Trophoblast cell (in vitro differentiated cells and primary cell): Measurements from ENCODE around the gene MBOAT1.
A peak's percentile ranks its signal among the peaks of the same experiment; 100 is the strongest.

Source experiments
- DNase-seq, 2 donors: peaks; one replicate each; pipeline ENCODE4 v3.0.0-alpha.2; 2016
- H2AFZ ChIP-seq: 2 replicates; pipeline ENCODE4 v1.6.1; 2013; ENCODE audit warnings: low read length, moderate library complexity, mild to moderate bottlenecking; ENCODE audit not compliant: insufficient read depth, poor library complexity
- H2AK5ac ChIP-seq: 2 replicates; pipeline ENCODE4 v1.6.1; 2013; ENCODE audit warnings: mild to moderate bottlenecking, low read length
- H2BK120ac ChIP-seq: 2 replicates; pipeline ENCODE4 v1.6.1; 2013; ENCODE audit warnings: low read length, mild to moderate bottlenecking, moderate library complexity; ENCODE audit not compliant: insufficient read depth, poor library complexity
- H2BK12ac ChIP-seq: 2 replicates; pipeline ENCODE4 v1.6.1; 2013; ENCODE audit warnings: mild to moderate bottlenecking, low read length, moderate library complexity
- H2BK5ac ChIP-seq: 2 replicates; pipeline ENCODE4 v1.6.1; 2013; ENCODE audit warnings: low read length, low read depth, moderate library complexity, mild to moderate bottlenecking; ENCODE audit not compliant: poor library complexity
- H3K14ac ChIP-seq: 2 replicates; pipeline ENCODE4 v1.6.1; 2013; ENCODE audit warnings: mild to moderate bottlenecking, low read length
- H3K18ac ChIP-seq: 2 replicates; pipeline ENCODE4 v1.6.1; 2013; ENCODE audit warnings: mild to moderate bottlenecking, low read length
- H3K23ac ChIP-seq: 2 replicates; pipeline ENCODE4 v1.6.1; 2013; ENCODE audit warnings: low read length
- H3K27ac ChIP-seq: 2 replicates; pipeline ENCODE4 v1.5.1; 2013; ENCODE audit warnings: low read depth, mild to moderate bottlenecking, inconsistent platforms, low read length, moderate library complexity
- H3K27me3 ChIP-seq: 2 replicates; pipeline ENCODE4 v1.6.1; 2013; ENCODE audit warnings: inconsistent platforms, mild to moderate bottlenecking, low read length, moderate library complexity; ENCODE audit not compliant: insufficient read depth
- H3K36me3 ChIP-seq, 2 experiments: 1 replicate in 1 of 2; 2 replicates in 1 of 2; pipeline ENCODE4 v1.6.1; 2013; ENCODE audit warnings: low read length in 2 of 2, mild to moderate bottlenecking in 2 of 2, moderate library complexity in 1 of 2; ENCODE audit not compliant: insufficient read depth in 2 of 2, control insufficient read depth in 1 of 2
- H3K4ac ChIP-seq: 2 replicates; pipeline ENCODE4 v1.6.1; 2013; ENCODE audit warnings: low read depth, mild to moderate bottlenecking, low read length, moderate library complexity
- H3K4me1 ChIP-seq, 2 experiments: 1 replicate in 1 of 2; 2 replicates in 1 of 2; pipeline ENCODE4 v1.6.1; 2013; ENCODE audit warnings: low read length in 2 of 2, mild to moderate bottlenecking in 2 of 2, moderate library complexity in 1 of 2; ENCODE audit not compliant: insufficient read depth in 2 of 2, control insufficient read depth in 1 of 2
- H3K4me2 ChIP-seq: 2 replicates; pipeline ENCODE4 v1.6.1; 2013; ENCODE audit warnings: inconsistent platforms, mild to moderate bottlenecking, low read length, moderate library complexity
- H3K4me3 ChIP-seq: 2 replicates; pipeline ENCODE4 v1.5.1; 2013; ENCODE audit warnings: mild to moderate bottlenecking, low read depth, low read length, inconsistent platforms
- H3K79me1 ChIP-seq: one replicate; pipeline ENCODE4 v1.6.1; 2013; ENCODE audit warnings: low read length
- H3K79me2 ChIP-seq: 2 replicates; pipeline ENCODE4 v1.6.1; 2013; ENCODE audit warnings: low read length, mild to moderate bottlenecking; ENCODE audit not compliant: control insufficient read depth, insufficient read depth, poor library complexity
- H3K9ac ChIP-seq: 2 replicates; pipeline ENCODE4 v1.6.1; 2013; ENCODE audit warnings: mild to moderate bottlenecking, low read length
- H3K9me3 ChIP-seq: 2 replicates; pipeline ENCODE4 v1.6.1; 2013; ENCODE audit warnings: low read depth, mild to moderate bottlenecking, control low read depth, inconsistent platforms, low read length; ENCODE audit not compliant: insufficient read depth
- H4K12ac ChIP-seq: 2 replicates; pipeline ENCODE4 v1.6.1; 2013; ENCODE audit warnings: low read depth, mild to moderate bottlenecking, low read length, moderate library complexity
- H4K8ac ChIP-seq: 2 replicates; pipeline ENCODE4 v1.6.1; 2013; ENCODE audit warnings: low read depth, mild to moderate bottlenecking, low read length, moderate library complexity
- H4K91ac ChIP-seq: one replicate; pipeline ENCODE4 v1.6.1; 2013; ENCODE audit warnings: low read depth, mild to moderate bottlenecking, low read length, moderate library complexity
- WGBS: extraction: QIAGEN DNeasy Blood & Tissue Kit; methylation state at CpG from one replicate; pipeline ENCODE4 v1.1.7; 2013; ENCODE audit warnings: missing lambda C conversion rate; ENCODE audit not compliant: insufficient read length, insufficient coverage; ENCODE audit errors: extremely low coverage; 5-methylcytosine and 5-hydroxymethylcytosine counted together

Gene MBOAT1

GRCh38 chr6:20202324-20202658 is 10.0 kb downstream of the MBOAT1 start:
- H3K4me1 ChIP-seq, result peaks cover 9 to 10% of the 10 kb centered on the region in 2 experiments
- H3K27ac ChIP-seq, result no peak overlapping the region
- H3K4ac ChIP-seq, result no peak overlapping the region
- H3K9me3 ChIP-seq, result no peaks in the 10 kb centered on the region
- no peak overlapping the region for H3K23ac ChIP-seq
- H3K18ac ChIP-seq, result no peak overlapping the region
- no peak overlapping the region for H2AFZ ChIP-seq
- H4K12ac ChIP-seq, result no peak overlapping the region
- no peak overlapping the region for H3K4me2 ChIP-seq
- H4K91ac ChIP-seq, result no peak overlapping the region
- no peak overlapping the region for H2AK5ac ChIP-seq
- H3K14ac ChIP-seq, result no peak overlapping the region
- DNase-seq, result no peak
- H2BK5ac ChIP-seq, result no peak overlapping the region
- WGBS, result no CpG with 5 or more reads among the region's 1 CpG
- H3K27me3 ChIP-seq, result no peaks in the 10 kb centered on the region
- no peak overlapping the region for H4K8ac ChIP-seq
- H3K79me2 ChIP-seq, result peaks cover 3% of the 10 kb centered on the region
- peaks cover 4% of the 10 kb centered on the region for H3K79me1 ChIP-seq
- H3K4me3 ChIP-seq, result no peak overlapping the region
- no peak overlapping the region for H2BK120ac ChIP-seq
- H3K9ac ChIP-seq, result no peak overlapping the region
- H2BK12ac ChIP-seq, result no peak overlapping the region
- H3K36me3 ChIP-seq, result no peaks in the 10 kb centered on the region

GRCh38 chr6:20200761-20201630 is 11.3 kb downstream of the MBOAT1 start:
- no peak for DNase-seq
- peak overlapping the region; percentile 67 for H4K91ac ChIP-seq
- no peak overlapping the region for H3K4me3 ChIP-seq
- H4K8ac ChIP-seq, result no peak overlapping the region
- H3K23ac ChIP-seq, result no peak overlapping the region
- peaks cover 4% of the 10 kb centered on the region for H3K79me1 ChIP-seq
- H3K79me2 ChIP-seq, result peaks cover 3% of the 10 kb centered on the region
- no peaks in the 10 kb centered on the region for H3K36me3 ChIP-seq
- no peak overlapping the region for H2BK120ac ChIP-seq
- H3K9me3 ChIP-seq, result no peaks in the 10 kb centered on the region
- no peaks in the 10 kb centered on the region for H3K27me3 ChIP-seq
- no peak overlapping the region for H2AK5ac ChIP-seq
- no CpG with 5 or more reads among the region's 8 CpGs for WGBS
- peaks cover 9 to 12% of the 10 kb centered on the region in 2 experiments for H3K4me1 ChIP-seq
- H2AFZ ChIP-seq, result no peak overlapping the region
- H4K12ac ChIP-seq, result no peak overlapping the region
- no peak overlapping the region for H3K4ac ChIP-seq
- no peak overlapping the region for H3K9ac ChIP-seq
- no peak overlapping the region for H3K14ac ChIP-seq
- no peak overlapping the region for H3K4me2 ChIP-seq
- peak overlapping the region; percentile 29 for H2BK12ac ChIP-seq
- no peak overlapping the region for H3K27ac ChIP-seq
- no peak overlapping the region for H2BK5ac ChIP-seq
- no peak overlapping the region for H3K18ac ChIP-seq

GRCh38 chr6:20198775-20199174 is 13.5 kb downstream of the MBOAT1 start:
- no peak overlapping the region for H3K4me3 ChIP-seq

GRCh38 chr6:20198156-20198774 is 14.0 kb downstream of the MBOAT1 start:
- Histone ChIP-seq H3K4me2 (no peak overlapping the region), H2BK120ac (no peak overlapping the region), H3K23ac (no peak overlapping the region), H3K79me1 (no peaks in the 10 kb centered on the region), H3K79me2 (no peaks in the 10 kb centered on the region), H3K9ac (no peak overlapping the region), H3K9me3 (no peaks in the 10 kb centered on the region), H4K8ac (no peak overlapping the region), H4K12ac (no peak overlapping the region), H3K4ac (no peak overlapping the region), H4K91ac (no peak overlapping the region), H3K27me3 (no peaks in the 10 kb centered on the region), H3K4me3 (no peak overlapping the region), H3K36me3 (no peaks in the 10 kb centered on the region), H3K18ac (no peak overlapping the region), H3K27ac (no peak overlapping the region), H3K4me1 (peaks cover 4 to 5% of the 10 kb centered on the region in 2 experiments), H2AFZ (no peak overlapping the region), H3K14ac (no peak overlapping the region), H2BK12ac (no peak overlapping the region), H2BK5ac (no peak overlapping the region), H2AK5ac (no peak overlapping the region)
- no peak for DNase-seq
- no CpG with 5 or more reads among the region's 6 CpGs for WGBS

More at GRCh38 chr6:20198775-20199174, 13.5 kb downstream of the MBOAT1 start:
- Histone ChIP-seq H2BK12ac (no peak overlapping the region), H3K4ac (no peak overlapping the region), H3K18ac (no peak overlapping the region), H3K79me2 (no peaks in the 10 kb centered on the region), H4K8ac (no peak overlapping the region), H2BK5ac (no peak overlapping the region), H3K36me3 (no peaks in the 10 kb centered on the region), H4K91ac (no peak overlapping the region), H2AK5ac (no peak overlapping the region), H3K27me3 (no peaks in the 10 kb centered on the region), H3K14ac (no peak overlapping the region), H3K27ac (no peak overlapping the region), H4K12ac (no peak overlapping the region), H2AFZ (no peak overlapping the region), H3K9me3 (no peaks in the 10 kb centered on the region), H3K9ac (no peak overlapping the region), H3K4me1 (peaks cover 4 to 5% of the 10 kb centered on the region in 2 experiments), H3K23ac (no peak overlapping the region), H2BK120ac (no peak overlapping the region), H3K4me2 (no peak overlapping the region), H3K79me1 (no peaks in the 10 kb centered on the region)
- DNase-seq, result no peak
- no CpG with 5 or more reads among the region's 6 CpGs for WGBS
